ENCODE results near the gene FBXL7.

Gene FBXL7

GRCh38 chr5:15615859-15616258 lies 115.9 kb downstream of the FBXL7 start:
- DNase-seq (ENCODE audit: low spot score) = no peak

- DNase-seq (ENCODE audit: low spot score) = no peak
Observed at GRCh38 chr5:15618938-15619337, 119.0 kb downstream of the FBXL7 start.

GRCh38 chr5:15620501-15620900 lies 120.5 kb downstream of the FBXL7 start:
- peak; percentile 38 for DNase-seq (ENCODE audit: low spot score)

GRCh38 chr5:15621094-15621493 lies 121.1 kb downstream of the FBXL7 start:
- DNase-seq (ENCODE audit: low spot score) = no peak

GRCh38 chr5:15623794-15624193 lies 123.8 kb downstream of the FBXL7 start:
- DNase-seq (ENCODE audit: low spot score) = no peak

- no peak for DNase-seq (ENCODE audit: low spot score)
Observed at GRCh38 chr5:15627109-15627508, 127.1 kb downstream of the FBXL7 start.

GRCh38 chr5:15627647-15628046 lies 127.7 kb downstream of the FBXL7 start:
- no peak for DNase-seq (ENCODE audit: low spot score)

GRCh38 chr5:15630441-15630840 lies 130.5 kb downstream of the FBXL7 start:
- DNase-seq (ENCODE audit: low spot score) = no peak

GRCh38 chr5:15634591-15635288 lies 134.8 kb downstream of the FBXL7 start:
- DNase-seq (ENCODE audit: low spot score) = no peak

GRCh38 chr5:15635289-15635616 lies 135.3 kb downstream of the FBXL7 start:
- no peak for DNase-seq (ENCODE audit: low spot score)

- no peak for DNase-seq (ENCODE audit: low spot score)
Observed at GRCh38 chr5:15637345-15637744, 137.4 kb downstream of the FBXL7 start.

GRCh38 chr5:15637886-15638285 lies 137.9 kb downstream of the FBXL7 start:
- no peak for DNase-seq (ENCODE audit: low spot score)

GRCh38 chr5:15638296-15638695 lies 138.3 kb downstream of the FBXL7 start:
- no peak for DNase-seq (ENCODE audit: low spot score)

- DNase-seq (ENCODE audit: low spot score) = no peak
Observed at GRCh38 chr5:15639288-15639687, 139.3 kb downstream of the FBXL7 start.

GRCh38 chr5:15640116-15640515 lies 140.1 kb downstream of the FBXL7 start:
- no peak for DNase-seq (ENCODE audit: low spot score)

- no peak for DNase-seq (ENCODE audit: low spot score)
Observed at GRCh38 chr5:15643731-15644130, 143.8 kb downstream of the FBXL7 start.

- no peak for DNase-seq (ENCODE audit: low spot score)
Observed at GRCh38 chr5:15645381-15646160, 145.6 kb downstream of the FBXL7 start.

- no peak for DNase-seq (ENCODE audit: low spot score)
Observed at GRCh38 chr5:15646371-15646770, 146.4 kb downstream of the FBXL7 start.

- no peak for DNase-seq (ENCODE audit: low spot score)
Observed at GRCh38 chr5:15647251-15647650, 147.3 kb downstream of the FBXL7 start.

- DNase-seq (ENCODE audit: low spot score) = no peak
Observed at GRCh38 chr5:15650266-15650665, 150.3 kb downstream of the FBXL7 start.

- DNase-seq (ENCODE audit: low spot score) = no peak
Observed at GRCh38 chr5:15654779-15655178, 154.8 kb downstream of the FBXL7 start.

- no peak for DNase-seq (ENCODE audit: low spot score)
Observed at GRCh38 chr5:15655683-15656082, 155.7 kb downstream of the FBXL7 start.

- no peak for DNase-seq (ENCODE audit: low spot score)
Observed at GRCh38 chr5:15664961-15665360, 165.0 kb downstream of the FBXL7 start.

- DNase-seq (ENCODE audit: low spot score) = no peak
Observed at GRCh38 chr5:15669826-15670225, 169.8 kb downstream of the FBXL7 start.
